Measurements from ENCODE around the gene MTG2. TPM values are rescaled to one million over a fixed set of nuclear protein-coding genes. Genes with fewer than 3 reads are reported as not detected.

The MTG2 gene
- total and polyA plus RNA-seq, 2 donors from 2014 or later, result 36.1 to 45.2 TPM

- Histone ChIP-seq H3K9me3 (ENCODE audit: control insufficient read depth in 2 of 3, insufficient read depth in 1 of 3, low read length in 3 of 3) (no peaks in the 10 kb centered on the region), H3K36me3 (ENCODE audit: control insufficient read depth in 2 of 3, insufficient read depth in 3 of 3, low read length in 3 of 3) (no peaks in the 10 kb centered on the region), H3K9ac (ENCODE audit: low read length in 3 of 3) (no peak overlapping the region), H3K27ac (ENCODE audit: low read depth in 2 of 2, low read length in 2 of 2) (no peak overlapping the region), H3K27me3 (ENCODE audit: control insufficient read depth, insufficient read depth, low read length) (peaks cover 13% of the 10 kb centered on the region), H3K4me3 (ENCODE audit: low read length in 3 of 3) (no peak overlapping the region), H3K4me1 (ENCODE audit: control insufficient read depth in 2 of 3, insufficient read depth in 2 of 3, low read depth in 1 of 3, low read length in 3 of 3) (peaks cover 0 to 9% (median 0%) of the 10 kb centered on the region in 3 donors)
- DNase-seq (no peak), FAIRE-seq (no peak)
- intact Hi-C loops (cut with DNase I), result no loop called here
- TF ChIP-seq, protein P1, sequence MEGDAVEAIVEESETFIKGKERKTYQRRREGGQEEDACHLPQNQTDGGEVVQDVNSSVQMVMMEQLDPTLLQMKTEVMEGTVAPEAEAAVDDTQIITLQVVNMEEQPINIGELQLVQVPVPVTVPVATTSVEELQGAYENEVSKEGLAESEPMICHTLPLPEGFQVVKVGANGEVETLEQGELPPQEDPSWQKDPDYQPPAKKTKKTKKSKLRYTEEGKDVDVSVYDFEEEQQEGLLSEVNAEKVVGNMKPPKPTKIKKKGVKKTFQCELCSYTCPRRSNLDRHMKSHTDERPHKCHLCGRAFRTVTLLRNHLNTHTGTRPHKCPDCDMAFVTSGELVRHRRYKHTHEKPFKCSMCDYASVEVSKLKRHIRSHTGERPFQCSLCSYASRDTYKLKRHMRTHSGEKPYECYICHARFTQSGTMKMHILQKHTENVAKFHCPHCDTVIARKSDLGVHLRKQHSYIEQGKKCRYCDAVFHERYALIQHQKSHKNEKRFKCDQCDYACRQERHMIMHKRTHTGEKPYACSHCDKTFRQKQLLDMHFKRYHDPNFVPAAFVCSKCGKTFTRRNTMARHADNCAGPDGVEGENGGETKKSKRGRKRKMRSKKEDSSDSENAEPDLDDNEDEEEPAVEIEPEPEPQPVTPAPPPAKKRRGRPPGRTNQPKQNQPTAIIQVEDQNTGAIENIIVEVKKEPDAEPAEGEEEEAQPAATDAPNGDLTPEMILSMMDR (IDR thresholded peaks at IDR 0.05; ENCODE audit: borderline replicate concordance, extremely low read depth, insufficient read depth), result no peak
Measured at GRCh38 chr20:62223571-62223970, 40.7 kb downstream of the MTG2 start.

DNA sequence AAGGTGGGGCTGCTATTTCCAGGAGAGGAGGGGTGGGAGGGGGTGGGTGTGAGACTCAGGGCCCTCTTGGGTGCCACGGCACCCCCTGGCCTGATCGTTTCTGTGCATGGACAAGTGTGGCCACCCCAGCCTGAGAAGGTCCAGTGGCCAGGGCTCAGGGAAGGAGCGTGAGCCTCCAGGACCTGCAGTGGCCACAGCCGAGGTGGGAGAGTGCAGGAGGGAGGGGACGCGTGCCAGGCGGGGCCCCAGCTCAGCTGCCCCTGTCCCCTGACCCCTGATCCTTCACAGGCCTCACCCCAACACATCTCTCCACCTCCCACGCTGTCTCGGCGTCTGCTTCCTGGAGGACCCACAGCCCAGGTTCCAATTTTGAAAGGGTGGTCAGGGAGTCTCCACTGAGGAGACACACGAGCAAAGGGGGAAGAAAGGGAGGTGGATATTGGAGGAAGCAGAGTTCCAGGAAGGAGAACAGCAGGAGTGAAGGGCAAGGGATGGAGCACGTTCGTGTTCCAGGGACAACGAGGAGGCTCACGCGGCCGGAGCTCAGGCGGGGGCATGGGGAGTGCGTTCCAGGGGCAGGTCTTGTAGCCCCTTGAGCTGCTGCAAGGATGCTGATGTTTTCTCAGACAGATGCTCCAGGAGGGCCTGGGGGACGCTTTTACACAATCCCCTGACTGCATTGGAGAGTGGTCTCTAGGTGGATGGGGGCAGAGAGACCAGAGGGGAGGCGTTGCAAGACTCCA lies 41.5 kb downstream of the MTG2 start:
- H3K4me1 ChIP-seq (ENCODE audit: control insufficient read depth in 2 of 3, insufficient read depth in 2 of 3, low read depth in 1 of 3, low read length in 3 of 3), result peaks cover 0 to 9% (median 0%) of the 10 kb centered on the region in 3 donors
- H3K36me3 ChIP-seq (ENCODE audit: control insufficient read depth in 2 of 3, insufficient read depth in 3 of 3, low read length in 3 of 3), result no peaks in the 10 kb centered on the region
- H3K27ac ChIP-seq (ENCODE audit: low read depth in 2 of 2, low read length in 2 of 2), result no peak overlapping the region
- no peaks in the 10 kb centered on the region for H3K9me3 ChIP-seq (ENCODE audit: control insufficient read depth in 2 of 3, insufficient read depth in 1 of 3, low read length in 3 of 3)
- H3K4me3 ChIP-seq (ENCODE audit: low read length in 3 of 3), result no peak overlapping the region
- intact Hi-C loops (cut with DNase I), result no loop called here
- DNase-seq (no peak), FAIRE-seq (no peak)
- no peak overlapping the region for H3K9ac ChIP-seq (ENCODE audit: low read length in 3 of 3)
- TF ChIP-seq, protein P1 (IDR thresholded peaks at IDR 0.05; ENCODE audit: borderline replicate concordance, extremely low read depth, insufficient read depth), result no peak
- peaks cover 10% of the 10 kb centered on the region for H3K27me3 ChIP-seq (ENCODE audit: control insufficient read depth, insufficient read depth, low read length)

GRCh38 chr20:62225026-62225425 lies 42.2 kb downstream of the MTG2 start:
- intact Hi-C loops (cut with DNase I), result no loop called here
- FAIRE-seq, result no peak
- H3K27me3 ChIP-seq (ENCODE audit: control insufficient read depth, insufficient read depth, low read length), result peaks cover 10% of the 10 kb centered on the region

More at GRCh38 chr20:62225026-62225425, 42.2 kb downstream of the MTG2 start:
- TF ChIP-seq, protein P1 (IDR thresholded peaks at IDR 0.05; ENCODE audit: borderline replicate concordance, extremely low read depth, insufficient read depth), result no peak
- Histone ChIP-seq H3K9ac (ENCODE audit: low read length in 3 of 3) (no peak overlapping the region), H3K36me3 (ENCODE audit: control insufficient read depth in 2 of 3, insufficient read depth in 3 of 3, low read length in 3 of 3) (no peaks in the 10 kb centered on the region), H3K4me1 (ENCODE audit: control insufficient read depth in 2 of 3, insufficient read depth in 2 of 3, low read depth in 1 of 3, low read length in 3 of 3) (peaks cover 0 to 5% (median 0%) of the 10 kb centered on the region in 3 donors), H3K9me3 (ENCODE audit: control insufficient read depth in 2 of 3, insufficient read depth in 1 of 3, low read length in 3 of 3) (no peaks in the 10 kb centered on the region), H3K27ac (ENCODE audit: low read depth in 2 of 2, low read length in 2 of 2) (no peak overlapping the region), H3K4me3 (ENCODE audit: low read length in 3 of 3) (no peak overlapping the region)
- no peak for DNase-seq

All from kidney (tissue), 14 donors.